Loucy (cell line): Measurements from ENCODE around the gene HMGXB3.

Source experiments
- H2AFZ ChIP-seq: fragments of 200-600 bp; sonication (generic); 2 replicates; pipeline ENCODE4 v1.6.0; 2016; ENCODE audit warnings: antibody characterized with exemption, mild to moderate bottlenecking, low read length, moderate library complexity
- H3F3A ChIP-seq: fragments of 200-600 bp; 2 replicates; pipeline ENCODE4 v1.6.0; 2016; ENCODE audit warnings: antibody characterized with exemption, low read depth, mild to moderate bottlenecking
- H3K27me3 ChIP-seq: fragments of 200-600 bp; sonication (generic); 2 replicates; pipeline ENCODE4 v1.6.1; 2014; ENCODE audit warnings: low read length, mild to moderate bottlenecking; ENCODE audit not compliant: insufficient read depth, poor library complexity, severe bottlenecking
- H3K36me3 ChIP-seq: fragments of 200-600 bp; sonication (generic); 2 replicates; pipeline ENCODE4 v1.6.1; 2016; ENCODE audit warnings: low read length; ENCODE audit not compliant: insufficient read depth
- H3K4me1 ChIP-seq: fragments of 200-600 bp; sonication (generic); 2 replicates; pipeline ENCODE4 v1.5.1; 2014; ENCODE audit warnings: low read length, mild to moderate bottlenecking; ENCODE audit not compliant: insufficient read depth, poor library complexity, severe bottlenecking
- H3K4me2 ChIP-seq: fragments of 200-600 bp; sonication (generic); 2 replicates; pipeline ENCODE4 v1.6.0; 2014; ENCODE audit warnings: antibody characterized with exemption, low read length, low read depth, mild to moderate bottlenecking; ENCODE audit not compliant: poor library complexity, severe bottlenecking
- H3K4me3 ChIP-seq: fragments of 200-600 bp; sonication (generic); 2 replicates; pipeline ENCODE4 v1.5.1; 2014; ENCODE audit warnings: low read length, mild to moderate bottlenecking, mixed read lengths; ENCODE audit not compliant: poor library complexity, severe bottlenecking
- H3K79me2 ChIP-seq: fragments of 200-600 bp; sonication (generic); 2 replicates; pipeline ENCODE4 v1.6.1; 2014; ENCODE audit warnings: low read length; ENCODE audit not compliant: insufficient read depth
- H3K9ac ChIP-seq: fragments of 200-600 bp; sonication (generic); 2 replicates; pipeline ENCODE4 v1.6.0; 2014; ENCODE audit warnings: mild to moderate bottlenecking, low read depth, low read length, moderate library complexity; ENCODE audit not compliant: poor library complexity, severe bottlenecking
- H3K9me2 ChIP-seq: fragments of 200-600 bp; sonication (generic); replicated peaks from 2 replicates; pipeline ENCODE4 v1.6.1; 2016; ENCODE audit warnings: low read depth, low read length, mixed read lengths
- H3K9me3 ChIP-seq: fragments of 200-600 bp; sonication (generic); 2 replicates; pipeline ENCODE4 v1.6.1; 2014; ENCODE audit warnings: mild to moderate bottlenecking, antibody characterized with exemption, low read length, low read depth; ENCODE audit not compliant: insufficient read depth
- H4K20me1 ChIP-seq: fragments of 200-600 bp; sonication (generic); 2 replicates; pipeline ENCODE4 v1.6.0; 2014; ENCODE audit warnings: antibody characterized with exemption, low read length, mild to moderate bottlenecking; ENCODE audit not compliant: insufficient read depth, poor library complexity, severe bottlenecking
- EZH2phosphoT487 ChIP-seq: fragments of 200-600 bp; IDR thresholded peaks from 2 replicates; pipeline ENCODE4 v1.6.1; 2018; ENCODE audit warnings: antibody characterized with exemption, mild to moderate bottlenecking, moderate library complexity, borderline replicate concordance
- TF ChIP-seq, protein P1 (sequence below): fragments of 200-600 bp; sonication (generic); conservative IDR thresholded peaks from 2 replicates; pipeline ENCODE4 v1.5.1; 2014; ENCODE audit warnings: mild to moderate bottlenecking, antibody characterized with exemption, low read length

The HMGXB3 gene

GRCh38 chr5:150080696-150081435 lies 80.3 kb downstream of the HMGXB3 start:
- no peak overlapping the region for H3K4me2 ChIP-seq
- H3K79me2 ChIP-seq, result no peaks in the 10 kb centered on the region
- H3F3A ChIP-seq, result no peaks in the 10 kb centered on the region
- no peaks in the 10 kb centered on the region for H3K27me3 ChIP-seq
- peaks cover 15% of the 10 kb centered on the region for H3K4me1 ChIP-seq
- no peak overlapping the region for H3K4me3 ChIP-seq
- H4K20me1 ChIP-seq, result no peaks in the 10 kb centered on the region
- H2AFZ ChIP-seq, result no peak overlapping the region
- H3K9me2 ChIP-seq, result no peaks in the 10 kb centered on the region
- H3K36me3 ChIP-seq, result no peaks in the 10 kb centered on the region
- no peak overlapping the region for H3K9ac ChIP-seq
- no peak for TF ChIP-seq EZH2phosphoT487
- H3K9me3 ChIP-seq, result no peaks in the 10 kb centered on the region

GRCh38 chr5:150081541-150082283 lies 81.2 kb downstream of the HMGXB3 start:
- Histone ChIP-seq H3K9me2 (no peaks in the 10 kb centered on the region), H2AFZ (no peak overlapping the region), H4K20me1 (no peaks in the 10 kb centered on the region), H3K4me1 (peaks cover 15% of the 10 kb centered on the region), H3K79me2 (no peaks in the 10 kb centered on the region), H3K27me3 (no peaks in the 10 kb centered on the region), H3K4me2 (peak overlapping the region; percentile 40), H3K9ac (no peak overlapping the region), H3K4me3 (no peak overlapping the region), H3K9me3 (no peaks in the 10 kb centered on the region), H3K36me3 (no peaks in the 10 kb centered on the region), H3F3A (no peaks in the 10 kb centered on the region)
- TF ChIP-seq EZH2phosphoT487, result no peak
- TF ChIP-seq, protein P1, sequence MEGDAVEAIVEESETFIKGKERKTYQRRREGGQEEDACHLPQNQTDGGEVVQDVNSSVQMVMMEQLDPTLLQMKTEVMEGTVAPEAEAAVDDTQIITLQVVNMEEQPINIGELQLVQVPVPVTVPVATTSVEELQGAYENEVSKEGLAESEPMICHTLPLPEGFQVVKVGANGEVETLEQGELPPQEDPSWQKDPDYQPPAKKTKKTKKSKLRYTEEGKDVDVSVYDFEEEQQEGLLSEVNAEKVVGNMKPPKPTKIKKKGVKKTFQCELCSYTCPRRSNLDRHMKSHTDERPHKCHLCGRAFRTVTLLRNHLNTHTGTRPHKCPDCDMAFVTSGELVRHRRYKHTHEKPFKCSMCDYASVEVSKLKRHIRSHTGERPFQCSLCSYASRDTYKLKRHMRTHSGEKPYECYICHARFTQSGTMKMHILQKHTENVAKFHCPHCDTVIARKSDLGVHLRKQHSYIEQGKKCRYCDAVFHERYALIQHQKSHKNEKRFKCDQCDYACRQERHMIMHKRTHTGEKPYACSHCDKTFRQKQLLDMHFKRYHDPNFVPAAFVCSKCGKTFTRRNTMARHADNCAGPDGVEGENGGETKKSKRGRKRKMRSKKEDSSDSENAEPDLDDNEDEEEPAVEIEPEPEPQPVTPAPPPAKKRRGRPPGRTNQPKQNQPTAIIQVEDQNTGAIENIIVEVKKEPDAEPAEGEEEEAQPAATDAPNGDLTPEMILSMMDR, result no peak

DNA sequence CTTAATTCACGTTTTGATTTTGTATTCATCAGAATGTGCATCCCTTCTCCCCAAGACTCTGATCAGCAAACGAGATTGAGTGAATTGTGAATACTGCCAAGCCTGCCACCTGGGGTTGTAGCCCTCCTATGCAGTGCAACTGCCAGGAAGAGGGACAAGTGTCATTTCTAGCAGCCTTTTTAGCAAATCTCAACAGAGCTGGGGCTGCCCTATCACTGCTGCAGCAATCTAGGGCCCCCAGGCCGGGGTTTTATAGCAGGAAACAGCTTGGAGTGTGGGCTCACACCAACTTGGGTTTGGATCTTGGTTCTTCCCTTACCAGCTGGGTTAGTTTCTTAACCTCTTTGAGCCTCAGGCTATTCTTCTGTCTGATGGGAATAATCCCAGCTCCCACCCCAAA lies 81.8 kb downstream of the HMGXB3 start:
- Histone ChIP-seq H3K27me3 (no peaks in the 10 kb centered on the region), H3K4me3 (no peak overlapping the region), H3F3A (no peaks in the 10 kb centered on the region), H3K9ac (no peak overlapping the region), H3K79me2 (no peaks in the 10 kb centered on the region), H4K20me1 (no peaks in the 10 kb centered on the region), H3K9me2 (no peaks in the 10 kb centered on the region), H3K4me2 (peak overlapping the region; percentile 40), H3K4me1 (peaks cover 15% of the 10 kb centered on the region), H2AFZ (no peak overlapping the region), H3K9me3 (no peaks in the 10 kb centered on the region), H3K36me3 (no peaks in the 10 kb centered on the region)
- no peak for TF ChIP-seq EZH2phosphoT487
- TF ChIP-seq, protein P1, result no peak; the same call in 1 of the 2 replicates
